Fibroblast of lung (primary cell): Measurements from ENCODE around the gene KMT2A.

Experiments
- EZH2 ChIP-seq: IDR thresholded peaks from 2 replicates; pipeline ENCODE4 v1.5.1; 2012; ENCODE audit warnings: low read length, control low read depth, mild to moderate bottlenecking; ENCODE audit errors: missing control alignments
- TF ChIP-seq, protein P1 (sequence below), 2 donors: IDR thresholded peaks in 1 of 2; conservative IDR thresholded peaks in 1 of 2; 1 replicate in 1 of 2; 2 replicates in 1 of 2; pipeline ENCODE4 v1.5.1; 2011 to 2012; ENCODE audit warnings: low read length in 2 of 2, control low read depth in 1 of 2, inconsistent platforms in 1 of 2, low read depth in 1 of 2, mild to moderate bottlenecking in 1 of 2

DNA sequence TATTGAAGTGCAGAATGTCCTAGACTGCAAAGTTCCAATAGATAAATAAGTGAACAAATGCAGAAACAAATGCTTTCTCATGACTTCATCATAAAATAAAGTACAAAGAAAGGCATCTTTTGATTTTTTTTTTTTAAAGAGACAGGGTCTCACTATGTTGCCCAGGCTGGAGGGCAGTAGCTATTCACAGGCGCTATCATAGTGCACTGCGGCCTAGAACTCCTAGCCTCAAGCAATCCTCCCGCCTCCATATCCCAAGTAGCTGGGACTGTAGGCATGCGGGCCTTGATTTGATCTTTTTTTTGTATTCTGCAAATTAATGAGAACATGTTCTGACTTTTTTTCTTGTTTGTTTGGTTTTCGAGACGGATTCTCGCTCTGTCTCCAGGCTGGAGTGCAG is 138.3 kb downstream of the KMT2A start:
- TF ChIP-seq, protein P1, sequence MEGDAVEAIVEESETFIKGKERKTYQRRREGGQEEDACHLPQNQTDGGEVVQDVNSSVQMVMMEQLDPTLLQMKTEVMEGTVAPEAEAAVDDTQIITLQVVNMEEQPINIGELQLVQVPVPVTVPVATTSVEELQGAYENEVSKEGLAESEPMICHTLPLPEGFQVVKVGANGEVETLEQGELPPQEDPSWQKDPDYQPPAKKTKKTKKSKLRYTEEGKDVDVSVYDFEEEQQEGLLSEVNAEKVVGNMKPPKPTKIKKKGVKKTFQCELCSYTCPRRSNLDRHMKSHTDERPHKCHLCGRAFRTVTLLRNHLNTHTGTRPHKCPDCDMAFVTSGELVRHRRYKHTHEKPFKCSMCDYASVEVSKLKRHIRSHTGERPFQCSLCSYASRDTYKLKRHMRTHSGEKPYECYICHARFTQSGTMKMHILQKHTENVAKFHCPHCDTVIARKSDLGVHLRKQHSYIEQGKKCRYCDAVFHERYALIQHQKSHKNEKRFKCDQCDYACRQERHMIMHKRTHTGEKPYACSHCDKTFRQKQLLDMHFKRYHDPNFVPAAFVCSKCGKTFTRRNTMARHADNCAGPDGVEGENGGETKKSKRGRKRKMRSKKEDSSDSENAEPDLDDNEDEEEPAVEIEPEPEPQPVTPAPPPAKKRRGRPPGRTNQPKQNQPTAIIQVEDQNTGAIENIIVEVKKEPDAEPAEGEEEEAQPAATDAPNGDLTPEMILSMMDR (conservative IDR thresholded peaks at IDR 0.05 in 1 of 2, IDR thresholded peaks at IDR 0.05 in 1 of 2; ENCODE audit: low read depth in 1 of 2, low read length in 2 of 2), result no peak
- TF ChIP-seq EZH2, result no peak
